Testis (tissue), 2 donors: ENCODE data around the gene ALOX12B.

ENCODE experiments used
- POLR2A ChIP-seq: fragments of 450-650 bp; IDR thresholded peaks from one replicate; pipeline ENCODE4 v1.6.1; 2017; ENCODE audit warnings: antibody characterized with exemption, mild to moderate bottlenecking, moderate library complexity
- TF ChIP-seq, protein P1 (sequence below), 3 experiments: fragments of 450-650 bp in 2 of 3; fragments of 200-600 bp in 1 of 3; sonication (generic) in 1 of 3; IDR thresholded peaks; one replicate each; pipeline ENCODE4 v1.5.1; 2016 to 2019; ENCODE audit warnings: antibody characterized with exemption in 3 of 3, mild to moderate bottlenecking in 2 of 3, moderate library complexity in 1 of 3

DNA sequence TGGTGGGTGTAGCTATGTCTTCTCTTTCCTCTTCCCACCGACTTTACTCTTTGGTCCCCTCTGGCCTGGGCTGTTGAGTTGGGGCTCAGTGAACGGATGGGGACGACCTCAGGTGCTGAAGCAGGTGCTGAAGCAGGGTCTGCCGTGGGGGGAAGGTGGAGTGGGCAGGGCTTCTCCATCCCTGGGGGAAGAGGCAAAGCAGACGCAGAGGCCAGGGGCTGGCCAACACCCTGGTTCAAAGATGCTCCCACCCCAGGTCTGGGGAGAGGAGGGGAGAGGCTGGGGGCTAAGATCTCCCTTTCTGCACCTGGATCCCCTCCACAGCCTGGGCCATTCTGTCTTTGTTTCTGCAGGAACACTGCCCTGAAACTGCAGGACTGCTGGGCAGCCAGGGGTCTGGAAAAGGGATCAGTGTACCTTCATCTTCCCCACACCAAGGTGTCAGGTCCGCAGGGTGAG lies 22.9 kb downstream of the ALOX12B start:
- TF ChIP-seq, protein P1, sequence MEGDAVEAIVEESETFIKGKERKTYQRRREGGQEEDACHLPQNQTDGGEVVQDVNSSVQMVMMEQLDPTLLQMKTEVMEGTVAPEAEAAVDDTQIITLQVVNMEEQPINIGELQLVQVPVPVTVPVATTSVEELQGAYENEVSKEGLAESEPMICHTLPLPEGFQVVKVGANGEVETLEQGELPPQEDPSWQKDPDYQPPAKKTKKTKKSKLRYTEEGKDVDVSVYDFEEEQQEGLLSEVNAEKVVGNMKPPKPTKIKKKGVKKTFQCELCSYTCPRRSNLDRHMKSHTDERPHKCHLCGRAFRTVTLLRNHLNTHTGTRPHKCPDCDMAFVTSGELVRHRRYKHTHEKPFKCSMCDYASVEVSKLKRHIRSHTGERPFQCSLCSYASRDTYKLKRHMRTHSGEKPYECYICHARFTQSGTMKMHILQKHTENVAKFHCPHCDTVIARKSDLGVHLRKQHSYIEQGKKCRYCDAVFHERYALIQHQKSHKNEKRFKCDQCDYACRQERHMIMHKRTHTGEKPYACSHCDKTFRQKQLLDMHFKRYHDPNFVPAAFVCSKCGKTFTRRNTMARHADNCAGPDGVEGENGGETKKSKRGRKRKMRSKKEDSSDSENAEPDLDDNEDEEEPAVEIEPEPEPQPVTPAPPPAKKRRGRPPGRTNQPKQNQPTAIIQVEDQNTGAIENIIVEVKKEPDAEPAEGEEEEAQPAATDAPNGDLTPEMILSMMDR (IDR thresholded peaks at IDR 0.05): no peak
- no peak for TF ChIP-seq POLR2A
